ENCODE data around the gene MORN1. TPM values are rescaled to one million over a fixed set of nuclear protein-coding genes. Genes with fewer than 3 reads are reported as not detected.
A peak's percentile ranks its signal among the peaks of the same experiment; 100 is the strongest.

The MORN1 gene
- total RNA-seq, 1 donor from 2014 or later: 12.7 TPM

GRCh38 chr1:2326524-2326923 lies 64.8 kb downstream of the MORN1 start:
- H3K9me3 Mint-ChIP-seq (ENCODE audit: unreplicated experiment): no peaks in the 10 kb centered on the region
- no peak overlapping the region for H3K27ac Mint-ChIP-seq (ENCODE audit: unreplicated experiment)
- peaks cover 3% of the 10 kb centered on the region for H3K27me3 Mint-ChIP-seq (ENCODE audit: unreplicated experiment)
- peaks cover 14% of the 10 kb centered on the region for H3K4me1 Mint-ChIP-seq (ENCODE audit: unreplicated experiment)
- H3K4me3 Mint-ChIP-seq (ENCODE audit: unreplicated experiment): no peak overlapping the region
- no peaks in the 10 kb centered on the region for H3K36me3 Mint-ChIP-seq (ENCODE audit: unreplicated experiment)
- TF ChIP-seq CTCF (IDR thresholded peaks at IDR 0.05): no peak
- DNase-seq (ENCODE audit: extremely low spot score, unreplicated experiment): no peak

- no peak for DNase-seq (ENCODE audit: extremely low spot score, unreplicated experiment)
- TF ChIP-seq CTCF (IDR thresholded peaks at IDR 0.05): no peak
- Mint-ChIP-seq H3K27ac (ENCODE audit: unreplicated experiment) (peak overlapping the region; percentile 42), H3K9me3 (ENCODE audit: unreplicated experiment) (no peaks in the 10 kb centered on the region), H3K27me3 (ENCODE audit: unreplicated experiment) (peaks cover 3% of the 10 kb centered on the region), H3K4me3 (ENCODE audit: unreplicated experiment) (no peak overlapping the region), H3K36me3 (ENCODE audit: unreplicated experiment) (no peaks in the 10 kb centered on the region), H3K4me1 (ENCODE audit: unreplicated experiment) (peaks cover 28% of the 10 kb centered on the region)
Measured at GRCh38 chr1:2324553-2325366, 66.6 kb downstream of the MORN1 start.

GRCh38 chr1:2323451-2323974 lies 67.8 kb downstream of the MORN1 start:
- no peak overlapping the region for H3K27ac Mint-ChIP-seq (ENCODE audit: unreplicated experiment)

GRCh38 chr1:2322581-2323211 lies 68.7 kb downstream of the MORN1 start:
- H3K9me3 Mint-ChIP-seq (ENCODE audit: unreplicated experiment): no peaks in the 10 kb centered on the region
- peak overlapping the region; percentile 98 for H3K27ac Mint-ChIP-seq (ENCODE audit: unreplicated experiment)
- peaks cover 36% of the 10 kb centered on the region for H3K4me1 Mint-ChIP-seq (ENCODE audit: unreplicated experiment)
- no peak overlapping the region for H3K4me3 Mint-ChIP-seq (ENCODE audit: unreplicated experiment)
- H3K27me3 Mint-ChIP-seq (ENCODE audit: unreplicated experiment): peaks cover 3% of the 10 kb centered on the region
- no peaks in the 10 kb centered on the region for H3K36me3 Mint-ChIP-seq (ENCODE audit: unreplicated experiment)
- TF ChIP-seq CTCF (IDR thresholded peaks at IDR 0.05): no peak
- DNase-seq (ENCODE audit: extremely low spot score, unreplicated experiment): no peak

More at GRCh38 chr1:2323451-2323974, 67.8 kb downstream of the MORN1 start:
- no peaks in the 10 kb centered on the region for H3K36me3 Mint-ChIP-seq (ENCODE audit: unreplicated experiment)
- no peak overlapping the region for H3K4me3 Mint-ChIP-seq (ENCODE audit: unreplicated experiment)
- peaks cover 35% of the 10 kb centered on the region for H3K4me1 Mint-ChIP-seq (ENCODE audit: unreplicated experiment)
- H3K9me3 Mint-ChIP-seq (ENCODE audit: unreplicated experiment): no peaks in the 10 kb centered on the region
- peaks cover 3% of the 10 kb centered on the region for H3K27me3 Mint-ChIP-seq (ENCODE audit: unreplicated experiment)
- TF ChIP-seq CTCF (IDR thresholded peaks at IDR 0.05): no peak
- no peak for DNase-seq (ENCODE audit: extremely low spot score, unreplicated experiment)

GRCh38 chr1:2322065-2322571 lies 69.2 kb downstream of the MORN1 start:
- H3K4me3 Mint-ChIP-seq (ENCODE audit: unreplicated experiment): peak overlapping the region; percentile 50

More at GRCh38 chr1:2322065-2322571, 69.2 kb downstream of the MORN1 start:
- Mint-ChIP-seq H3K27me3 (ENCODE audit: unreplicated experiment) (peaks cover 3% of the 10 kb centered on the region), H3K27ac (ENCODE audit: unreplicated experiment) (peak overlapping the region; percentile 98), H3K9me3 (ENCODE audit: unreplicated experiment) (no peaks in the 10 kb centered on the region), H3K4me1 (ENCODE audit: unreplicated experiment) (peaks cover 36% of the 10 kb centered on the region), H3K36me3 (ENCODE audit: unreplicated experiment) (no peaks in the 10 kb centered on the region)
- peak; percentile 18 for TF ChIP-seq CTCF (IDR thresholded peaks at IDR 0.05)
- peak; percentile 98 for DNase-seq (ENCODE audit: extremely low spot score, unreplicated experiment)
